HG03521 (cell line): ENCODE data around the gene ITPR2.

Experiments
- ATAC-seq: cut with Tn5 transposase; IDR thresholded peaks from one replicate; pipeline ENCODE4 v1.9.1; 2021; ENCODE audit warnings: mild to moderate bottlenecking, moderate library complexity; ENCODE audit not compliant: unreplicated experiment

The ITPR2 gene

GRCh38 chr12:26373606-26374495 lies 459.1 kb downstream of the ITPR2 start:
- no peak for ATAC-seq

- no peak for ATAC-seq
Measured at GRCh38 chr12:26372866-26373265, 460.1 kb downstream of the ITPR2 start.

GRCh38 chr12:26370098-26370497 lies 462.9 kb downstream of the ITPR2 start:
- no peak for ATAC-seq

- no peak for ATAC-seq
Measured at GRCh38 chr12:26369588-26369987, 463.4 kb downstream of the ITPR2 start.

GRCh38 chr12:26367991-26368730 lies 464.8 kb downstream of the ITPR2 start:
- no peak for ATAC-seq

GRCh38 chr12:26361964-26362363 lies 471.0 kb downstream of the ITPR2 start:
- no peak for ATAC-seq

GRCh38 chr12:26360062-26360461 lies 472.9 kb downstream of the ITPR2 start:
- ATAC-seq = no peak

GRCh38 chr12:26359576-26359975 lies 473.4 kb downstream of the ITPR2 start:
- no peak for ATAC-seq

- no peak for ATAC-seq
Measured at GRCh38 chr12:26358651-26359050, 474.3 kb downstream of the ITPR2 start.

GRCh38 chr12:26347300-26347699 lies 485.7 kb downstream of the ITPR2 start:
- ATAC-seq = no peak

- no peak for ATAC-seq
Measured at GRCh38 chr12:26346736-26347135, 486.3 kb downstream of the ITPR2 start.

GRCh38 chr12:26345471-26346003 lies 487.5 kb downstream of the ITPR2 start:
- ATAC-seq = no peak

- no peak for ATAC-seq
Measured at GRCh38 chr12:26341491-26341890, 491.5 kb downstream of the ITPR2 start.

- no peak for ATAC-seq
Measured at GRCh38 chr12:26340649-26341048, 492.3 kb downstream of the ITPR2 start.

- no peak for ATAC-seq
Measured at GRCh38 chr12:26339976-26340375, 493.0 kb downstream of the ITPR2 start.

GRCh38 chr12:26338586-26339572 lies 494.1 kb downstream of the ITPR2 start:
- no peak for ATAC-seq

GRCh38 chr12:26335651-26336050 lies 497.3 kb downstream of the ITPR2 start:
- no peak for ATAC-seq

GRCh38 chr12:26334621-26335124 lies 498.3 kb downstream of the ITPR2 start:
- ATAC-seq = no peak

GRCh38 chr12:26331960-26332359 lies 501.0 kb downstream of the ITPR2 start:
- ATAC-seq = no peak

GRCh38 chr12:26331136-26331535 lies 501.9 kb downstream of the ITPR2 start:
- ATAC-seq = no peak
